DND-41 (cell line): ENCODE data around the gene TARBP2.

ENCODE experiments used
- ATAC-seq: fragments of 200-7000 bp; cut with Tn5 transposase; 3 replicates; pipeline ENCODE4 v1.9.1; 2021; ENCODE audit warnings: low read depth; ENCODE audit not compliant: insufficient read depth
- DNase-seq: peaks from one replicate; pipeline ENCODE4 v3.0.0-alpha.2; 2020
- H2AFZ ChIP-seq: 2 replicates; pipeline ENCODE4 v1.6.0; 2012; ENCODE audit warnings: low read depth, low read length
- H3K27ac ChIP-seq: 2 replicates; pipeline ENCODE4 v1.5.1; 2012; ENCODE audit warnings: low read length, inconsistent platforms
- H3K27me3 ChIP-seq: fragments of 200-600 bp; sonication (generic); 2 replicates; pipeline ENCODE4 v1.6.0; 2012; ENCODE audit warnings: low read length, mild to moderate bottlenecking, inconsistent platforms; ENCODE audit not compliant: insufficient read depth, poor library complexity
- H3K36me3 ChIP-seq: 2 replicates; pipeline ENCODE4 v1.5.1; 2012; ENCODE audit warnings: low read length, inconsistent platforms; ENCODE audit not compliant: insufficient read depth
- H3K4me1 ChIP-seq: 2 replicates; pipeline ENCODE4 v1.5.1; 2012; ENCODE audit warnings: mild to moderate bottlenecking, low read length; ENCODE audit not compliant: insufficient read depth
- H3K4me2 ChIP-seq: 2 replicates; pipeline ENCODE4 v1.6.0; 2012; ENCODE audit warnings: mild to moderate bottlenecking, moderate library complexity, low read length, inconsistent platforms; ENCODE audit not compliant: insufficient read depth
- H3K4me3 ChIP-seq, 2 experiments: fragments of 200-600 bp in 1 of 2; shearing (Covaris generic) in 1 of 2; 2 replicates each; pipeline ENCODE4 v1.5.1; 2012 to 2016; ENCODE audit warnings: inconsistent platforms in 2 of 2, low read length in 2 of 2, mild to moderate bottlenecking in 2 of 2, low read depth in 1 of 2, moderate library complexity in 1 of 2
- H3K79me2 ChIP-seq: 2 replicates; pipeline ENCODE4 v1.6.0; 2012; ENCODE audit warnings: low read length, inconsistent platforms; ENCODE audit not compliant: insufficient read depth
- H3K9ac ChIP-seq: 2 replicates; pipeline ENCODE4 v1.6.0; 2012; ENCODE audit warnings: low read depth, mild to moderate bottlenecking, inconsistent platforms, low read length, moderate library complexity
- H3K9me3 ChIP-seq: 2 replicates; pipeline ENCODE4 v1.5.1; 2012; ENCODE audit warnings: low read length, moderate library complexity, mild to moderate bottlenecking, inconsistent platforms; ENCODE audit not compliant: insufficient read depth, severe bottlenecking
- H4K20me1 ChIP-seq: 2 replicates; pipeline ENCODE4 v1.6.0; 2012; ENCODE audit warnings: low read length; ENCODE audit not compliant: insufficient read depth
- EZH2 ChIP-seq: IDR thresholded peaks from 3 replicates; pipeline ENCODE4 v1.6.1; 2012; ENCODE audit warnings: borderline replicate concordance, low read depth, mild to moderate bottlenecking, moderate library complexity, low read length, inconsistent platforms; ENCODE audit not compliant: severe bottlenecking
- TF ChIP-seq, protein P1 (sequence below): IDR thresholded peaks from 2 replicates; pipeline ENCODE4 v1.5.1; 2012; ENCODE audit warnings: borderline replicate concordance, low read length, moderate library complexity, mild to moderate bottlenecking; ENCODE audit not compliant: poor library complexity, severe bottlenecking; ENCODE audit errors: extremely low read depth

The TARBP2 gene

GRCh38 chr12:53524476-53524875, 23.4 kb downstream of the TARBP2 start:
- ATAC-seq (no peak), DNase-seq (no peak)
- no peak overlapping the region for H3K4me3 ChIP-seq
- no peak overlapping the region for H3K4me2 ChIP-seq
- H2AFZ ChIP-seq, result no peak overlapping the region
- no peak overlapping the region for H3K27ac ChIP-seq
- no peaks in the 10 kb centered on the region for H3K79me2 ChIP-seq
- H3K36me3 ChIP-seq, result peaks cover 53% of the 10 kb centered on the region
- no peaks in the 10 kb centered on the region for H3K9me3 ChIP-seq
- H3K9ac ChIP-seq, result no peak overlapping the region
- TF ChIP-seq, protein P1, sequence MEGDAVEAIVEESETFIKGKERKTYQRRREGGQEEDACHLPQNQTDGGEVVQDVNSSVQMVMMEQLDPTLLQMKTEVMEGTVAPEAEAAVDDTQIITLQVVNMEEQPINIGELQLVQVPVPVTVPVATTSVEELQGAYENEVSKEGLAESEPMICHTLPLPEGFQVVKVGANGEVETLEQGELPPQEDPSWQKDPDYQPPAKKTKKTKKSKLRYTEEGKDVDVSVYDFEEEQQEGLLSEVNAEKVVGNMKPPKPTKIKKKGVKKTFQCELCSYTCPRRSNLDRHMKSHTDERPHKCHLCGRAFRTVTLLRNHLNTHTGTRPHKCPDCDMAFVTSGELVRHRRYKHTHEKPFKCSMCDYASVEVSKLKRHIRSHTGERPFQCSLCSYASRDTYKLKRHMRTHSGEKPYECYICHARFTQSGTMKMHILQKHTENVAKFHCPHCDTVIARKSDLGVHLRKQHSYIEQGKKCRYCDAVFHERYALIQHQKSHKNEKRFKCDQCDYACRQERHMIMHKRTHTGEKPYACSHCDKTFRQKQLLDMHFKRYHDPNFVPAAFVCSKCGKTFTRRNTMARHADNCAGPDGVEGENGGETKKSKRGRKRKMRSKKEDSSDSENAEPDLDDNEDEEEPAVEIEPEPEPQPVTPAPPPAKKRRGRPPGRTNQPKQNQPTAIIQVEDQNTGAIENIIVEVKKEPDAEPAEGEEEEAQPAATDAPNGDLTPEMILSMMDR, result no peak
- no peak for TF ChIP-seq EZH2
- H4K20me1 ChIP-seq, result no peaks in the 10 kb centered on the region
- no peaks in the 10 kb centered on the region for H3K27me3 ChIP-seq
- no peaks in the 10 kb centered on the region for H3K4me1 ChIP-seq

GRCh38 chr12:53530061-53530460, 29.0 kb downstream of the TARBP2 start:
- ATAC-seq (no peak), DNase-seq (no peak)
- no peak overlapping the region for H3K27ac ChIP-seq
- no peak overlapping the region for H3K4me3 ChIP-seq
- H3K4me1 ChIP-seq, result no peaks in the 10 kb centered on the region
- H3K27me3 ChIP-seq, result no peaks in the 10 kb centered on the region
- no peaks in the 10 kb centered on the region for H3K79me2 ChIP-seq
- no peak overlapping the region for H3K4me2 ChIP-seq
- no peak overlapping the region for H3K9ac ChIP-seq
- H2AFZ ChIP-seq, result no peak overlapping the region
- H4K20me1 ChIP-seq, result no peaks in the 10 kb centered on the region
- TF ChIP-seq EZH2, result no peak
- TF ChIP-seq, protein P1, result no peak
- H3K36me3 ChIP-seq, result peaks cover 46% of the 10 kb centered on the region
- no peaks in the 10 kb centered on the region for H3K9me3 ChIP-seq

- no peak overlapping the region for H3K9ac ChIP-seq
- no peak overlapping the region for H2AFZ ChIP-seq
- H3K27me3 ChIP-seq, result no peaks in the 10 kb centered on the region
- H3K36me3 ChIP-seq, result peaks cover 50% of the 10 kb centered on the region
- TF ChIP-seq, protein P1, result no peak
- TF ChIP-seq EZH2, result no peak
- no peak overlapping the region for H3K27ac ChIP-seq
- H3K4me1 ChIP-seq, result no peaks in the 10 kb centered on the region
- H3K4me3 ChIP-seq, result no peak overlapping the region
- H3K79me2 ChIP-seq, result no peaks in the 10 kb centered on the region
- DNase-seq (no peak), ATAC-seq (no peak)
- no peak overlapping the region for H3K4me2 ChIP-seq
- H3K9me3 ChIP-seq, result no peaks in the 10 kb centered on the region
- no peaks in the 10 kb centered on the region for H4K20me1 ChIP-seq
Measured at GRCh38 chr12:53530920-53531319, 29.8 kb downstream of the TARBP2 start.

DNA sequence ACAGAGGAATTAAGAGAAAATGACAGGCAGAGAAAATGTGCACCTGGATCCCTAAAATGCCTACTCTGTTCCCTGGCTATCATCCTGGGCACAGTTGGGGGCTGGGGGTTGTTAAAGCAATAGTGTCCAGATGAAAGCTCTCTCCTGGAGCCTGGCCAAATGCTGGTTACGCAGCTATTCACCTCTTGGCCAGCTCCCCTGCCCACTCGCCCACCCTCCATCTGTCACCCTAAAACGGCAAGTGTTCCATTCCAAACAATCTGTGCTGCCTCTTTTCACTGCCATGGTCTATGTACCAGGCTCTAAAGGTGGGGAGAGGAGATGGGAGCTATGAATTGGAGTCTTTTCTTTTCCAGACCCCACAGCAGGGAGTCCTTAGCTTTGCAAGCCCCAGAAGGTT, 30.9 kb downstream of the TARBP2 start:
- Histone ChIP-seq H3K9ac (no peak overlapping the region), H4K20me1 (no peaks in the 10 kb centered on the region), H2AFZ (no peak overlapping the region), H3K36me3 (peaks cover 56% of the 10 kb centered on the region), H3K27me3 (no peaks in the 10 kb centered on the region), H3K4me2 (no peak overlapping the region), H3K4me3 (no peak overlapping the region), H3K9me3 (no peaks in the 10 kb centered on the region), H3K27ac (no peak overlapping the region), H3K79me2 (no peaks in the 10 kb centered on the region), H3K4me1 (no peaks in the 10 kb centered on the region)
- ATAC-seq (no peak), DNase-seq (no peak)
- TF ChIP-seq, protein P1, result no peak
- TF ChIP-seq EZH2, result no peak
